HG02970 (cell line): Measurements from ENCODE around the gene IRF3.
"Not testable (repeated sequence)": the region's sequence is repeated elsewhere in the genome, so short reads cannot be mapped to it uniquely, and the experiment has no call there.

Experiments
- ATAC-seq: cut with Tn5 transposase; IDR thresholded peaks from one replicate; pipeline ENCODE4 v1.9.1; 2021; ENCODE audit warnings: mild to moderate bottlenecking, moderate library complexity, moderate number of reproducible peaks; ENCODE audit not compliant: unreplicated experiment, low FRiP score

The IRF3 gene

GRCh38 chr19:49652551-49653465, 12.8 kb downstream of the IRF3 start:
- ATAC-seq, result no peak

GRCh38 chr19:49651820-49652550, 13.7 kb downstream of the IRF3 start:
- no peak for ATAC-seq

GRCh38 chr19:49651029-49651819, 14.4 kb downstream of the IRF3 start:
- ATAC-seq, result no peak

GRCh38 chr19:49646586-49646985, 19.1 kb downstream of the IRF3 start:
- ATAC-seq, result no peak

- ATAC-seq, result no peak
Observed at GRCh38 chr19:49645995-49646394, 19.7 kb downstream of the IRF3 start.

GRCh38 chr19:49645592-49645991, 20.1 kb downstream of the IRF3 start:
- ATAC-seq, result no peak

- ATAC-seq, result no peak
Observed at GRCh38 chr19:49643466-49643865, 22.2 kb downstream of the IRF3 start.

- no peak for ATAC-seq
Observed at GRCh38 chr19:49642492-49643035, 23.1 kb downstream of the IRF3 start.

GRCh38 chr19:49641688-49642491, 23.8 kb downstream of the IRF3 start, which contains the start of gene SCAF1:
SCAF1 (plus strand) TSS chr19:49642209; CDS start chr19:49645027, 2,818 bp downstream.
- ATAC-seq, result peak; percentile 60

- ATAC-seq, result peak; percentile 51
Observed at GRCh38 chr19:49640113-49640898, 25.4 kb downstream of the IRF3 start, which contains the start of gene RRAS. RRAS (minus strand) TSS chr19:49640143; CDS start chr19:49640098, 45 bp downstream.

GRCh38 chr19:49639401-49640112, 26.1 kb downstream of the IRF3 start:
- ATAC-seq, result no peak

- no peak for ATAC-seq
Observed at GRCh38 chr19:49637821-49638738, 27.6 kb downstream of the IRF3 start.

GRCh38 chr19:49636233-49636932, 29.3 kb downstream of the IRF3 start:
- ATAC-seq, result no peak

GRCh38 chr19:49635530-49636232, 30.0 kb downstream of the IRF3 start:
- ATAC-seq, result no peak

GRCh38 chr19:49633273-49633672, 32.4 kb downstream of the IRF3 start:
- not testable (repeated sequence) for ATAC-seq

GRCh38 chr19:49632576-49632975, 33.1 kb downstream of the IRF3 start:
- ATAC-seq, result no peak
